ENCODE data around the gene FDX2. TPM values are rescaled to one million over a fixed set of nuclear protein-coding genes. Genes with fewer than 3 reads are reported as not detected.

FDX2 gene
- total and polyA plus RNA-seq, 4 donors, result 9.6 to 38.4 (median 21.2) TPM

- ATAC-seq (ENCODE audit: insufficient read depth, low FRiP score) (no peak), DNase-seq (peak; percentile 59 to 78 (median 65))
- peaks cover 0 to 56% (median 26%) of the 10 kb centered on the region in 4 donors for H3K36me3 ChIP-seq (ENCODE audit: control insufficient read depth in 4 of 4, insufficient read depth in 4 of 4, low read length in 4 of 4)
- TF ChIP-seq CTCF (IDR thresholded peaks at IDR 0.05; ENCODE audit: control extremely low read depth, extremely low read depth), result no peak
- H3K4me1 ChIP-seq (ENCODE audit: control insufficient read depth in 5 of 5, insufficient read depth in 5 of 5, low read length in 5 of 5), result peaks cover 0 to 12% (median 0%) of the 10 kb centered on the region in 5 donors
- H3K9ac ChIP-seq (ENCODE audit: insufficient read depth in 1 of 2, low read length in 2 of 2), result no peak overlapping the region
- WGBS, 2 donors, result 90 to 93% methylated on average over 32 of the region's 32 CpGs
- H3K4me3 ChIP-seq, result no peak overlapping the region
- H3K27me3 ChIP-seq (ENCODE audit: control insufficient read depth in 3 of 3, insufficient read depth in 3 of 3, low read length in 2 of 3), result no peaks in the 10 kb centered on the region
- H3K27ac ChIP-seq (ENCODE audit: low read depth in 1 of 2, low read length in 1 of 2), result peak overlapping the region in 1 of 2 donors; percentile 43
- H3K9me3 ChIP-seq (ENCODE audit: control insufficient read depth in 4 of 4, insufficient read depth in 3 of 4, low read length in 3 of 4), result peaks cover 0 to 3% (median 0%) of the 10 kb centered on the region in 4 donors
These were observed 38.1 kb upstream of the FDX2 start for GRCh38 chr19:10353793-10354391.

GRCh38 chr19:10352764-10353671 is 37.2 kb upstream of the FDX2 start:
- 82 to 90% methylated on average over 58 to 63 of the region's 63 CpGs for WGBS, 2 donors
- Histone ChIP-seq H3K27me3 (ENCODE audit: control insufficient read depth in 3 of 3, insufficient read depth in 3 of 3, low read length in 2 of 3) (no peaks in the 10 kb centered on the region), H3K9ac (ENCODE audit: insufficient read depth in 1 of 2, low read length in 2 of 2) (no peak overlapping the region), H3K4me3 (no peak overlapping the region), H3K9me3 (ENCODE audit: control insufficient read depth in 4 of 4, insufficient read depth in 3 of 4, low read length in 3 of 4) (peaks cover 0 to 3% (median 0%) of the 10 kb centered on the region in 4 donors), H3K36me3 (ENCODE audit: control insufficient read depth in 4 of 4, insufficient read depth in 4 of 4, low read length in 4 of 4) (peaks cover 0 to 51% (median 25%) of the 10 kb centered on the region in 4 donors), H3K27ac (ENCODE audit: low read depth in 1 of 2, low read length in 1 of 2) (peak overlapping the region in 1 of 2 donors; percentile 54), H3K4me1 (ENCODE audit: control insufficient read depth in 5 of 5, insufficient read depth in 5 of 5, low read length in 5 of 5) (peaks cover 0 to 12% (median 0%) of the 10 kb centered on the region in 5 donors)
- TF ChIP-seq CTCF (IDR thresholded peaks at IDR 0.05; ENCODE audit: control extremely low read depth, extremely low read depth), result no peak
- DNase-seq (peak; percentile 78 to 88 (median 80)), ATAC-seq (ENCODE audit: insufficient read depth, low FRiP score) (no peak)

- 29 to 46% methylated on average over 10 of the region's 10 CpGs for WGBS, 2 donors
- H3K4me1 ChIP-seq (ENCODE audit: control insufficient read depth in 5 of 5, insufficient read depth in 5 of 5, low read length in 5 of 5), result no peaks in the 10 kb centered on the region
- H3K36me3 ChIP-seq (ENCODE audit: control insufficient read depth in 4 of 4, insufficient read depth in 4 of 4, low read length in 4 of 4), result peaks cover 0 to 8% (median 3%) of the 10 kb centered on the region in 4 donors
- no peak overlapping the region for H3K9ac ChIP-seq (ENCODE audit: insufficient read depth in 1 of 2, low read length in 2 of 2)
- DNase-seq (no peak), ATAC-seq (ENCODE audit: insufficient read depth, low FRiP score) (no peak)
- no peaks in the 10 kb centered on the region for H3K27me3 ChIP-seq (ENCODE audit: control insufficient read depth in 3 of 3, insufficient read depth in 3 of 3, low read length in 2 of 3)
- no peak for TF ChIP-seq CTCF (IDR thresholded peaks at IDR 0.05; ENCODE audit: control extremely low read depth, extremely low read depth)
- H3K4me3 ChIP-seq, result no peak overlapping the region
- H3K9me3 ChIP-seq (ENCODE audit: control insufficient read depth in 4 of 4, insufficient read depth in 3 of 4, low read length in 3 of 4), result no peaks in the 10 kb centered on the region
- peak overlapping the region in 1 of 2 donors; percentile 58 for H3K27ac ChIP-seq (ENCODE audit: low read depth in 1 of 2, low read length in 1 of 2)
These were observed 30.7 kb upstream of the FDX2 start for GRCh38 chr19:10346509-10346908.

Measured in lung (tissue), 12 donors.